Hepatocyte (in vitro differentiated cells): ENCODE data around the gene KCTD13. TPM values are rescaled to one million over a fixed set of nuclear protein-coding genes. Genes with fewer than 3 reads are reported as not detected.

Experiments
- DNase-seq: peaks from one replicate; pipeline ENCODE4 v3.0.0-alpha.2; 2016; ENCODE audit warnings: low spot score
- H2AFZ ChIP-seq: fragments of 200-600 bp; sonication (generic); 2 replicates; pipeline ENCODE4 v1.6.0; 2016; ENCODE audit warnings: antibody characterized with exemption, mild to moderate bottlenecking
- H3K27ac ChIP-seq: fragments of 200-600 bp; sonication (generic); 2 replicates; pipeline ENCODE4 v1.5.1; 2016; ENCODE audit warnings: mild to moderate bottlenecking
- H3K27me3 ChIP-seq: fragments of 200-600 bp; sonication (generic); 2 replicates; pipeline ENCODE4 v1.6.1; 2016
- H3K36me3 ChIP-seq: fragments of 200-600 bp; sonication (generic); replicated peaks from 2 replicates; pipeline ENCODE4 v1.5.1; 2016; ENCODE audit warnings: low read depth; ENCODE audit not compliant: insufficient read depth
- H3K4me1 ChIP-seq: fragments of 200-600 bp; sonication (generic); 2 replicates; pipeline ENCODE4 v1.5.1; 2016; ENCODE audit warnings: mild to moderate bottlenecking, moderate library complexity; ENCODE audit not compliant: insufficient read depth
- H3K4me2 ChIP-seq: fragments of 200-600 bp; sonication (generic); 2 replicates; pipeline ENCODE4 v1.6.0; 2016
- H3K4me3 ChIP-seq: fragments of 200-600 bp; sonication (generic); 2 replicates; pipeline ENCODE4 v1.5.1; 2016; ENCODE audit warnings: mild to moderate bottlenecking
- H3K79me2 ChIP-seq: fragments of 200-600 bp; sonication (generic); 2 replicates; pipeline ENCODE4 v1.6.0; 2017; ENCODE audit warnings: mild to moderate bottlenecking
- H3K9me2 ChIP-seq: fragments of 200-600 bp; sonication (generic); replicated peaks from 2 replicates; pipeline ENCODE4 v1.6.0; 2017; ENCODE audit warnings: mild to moderate bottlenecking; ENCODE audit not compliant: insufficient read depth
- H3K9me3 ChIP-seq: fragments of 200-600 bp; sonication (generic); 2 replicates; pipeline ENCODE4 v1.5.1; 2016; ENCODE audit warnings: low read depth, mild to moderate bottlenecking
- H4K20me1 ChIP-seq: fragments of 200-600 bp; sonication (generic); 2 replicates; pipeline ENCODE4 v1.6.0; 2016; ENCODE audit warnings: mild to moderate bottlenecking; ENCODE audit not compliant: insufficient read depth, poor library complexity, severe bottlenecking
- EZH2 ChIP-seq: fragments of 200-600 bp; sonication (generic); IDR thresholded peaks from 2 replicates; pipeline ENCODE4 v1.6.1; 2016; ENCODE audit warnings: antibody characterized with exemption, mild to moderate bottlenecking, borderline replicate concordance
- EZH2phosphoT487 ChIP-seq: fragments of 200-600 bp; sonication (generic); IDR thresholded peaks from one replicate; pipeline ENCODE4 v1.6.1; 2018; ENCODE audit warnings: antibody characterized with exemption, mild to moderate bottlenecking, low read depth, moderate library complexity; ENCODE audit not compliant: unreplicated experiment, severe bottlenecking
- WGBS: methylation state at CpG from one replicate; pipeline ENCODE4 v1.1.6; 2016; ENCODE audit warnings: low lambda C conversion rate; ENCODE audit errors: missing lambda C conversion rate; 5-methylcytosine and 5-hydroxymethylcytosine counted together
- polyA plus RNA-seq: library from polyadenylated mRNA; unstranded; fragments of >200 nt; fragmentation: Nextera tagmentation; extraction: Ambion mirVana; gene quantifications from 2 replicates; pipeline ENCODE4 v1.2.1, GENCODE V29; 2016
- total RNA-seq: library from RNA; depleted of rRNA; stranded (reverse); fragments of >200 nt; gene quantifications from 2 replicates; pipeline ENCODE4 v1.2.3, GENCODE V29; 2014
- TF ChIP-seq, protein P1 (sequence below): fragments of 200-600 bp; sonication (generic); IDR thresholded peaks from 2 replicates; pipeline ENCODE4 v1.5.1; 2016; ENCODE audit warnings: antibody characterized with exemption, mild to moderate bottlenecking; ENCODE audit not compliant: poor library complexity

The KCTD13 gene
- total and polyA plus RNA-seq, 2 experiments from 2014 or later: 14.3 to 18.8 TPM

DNA sequence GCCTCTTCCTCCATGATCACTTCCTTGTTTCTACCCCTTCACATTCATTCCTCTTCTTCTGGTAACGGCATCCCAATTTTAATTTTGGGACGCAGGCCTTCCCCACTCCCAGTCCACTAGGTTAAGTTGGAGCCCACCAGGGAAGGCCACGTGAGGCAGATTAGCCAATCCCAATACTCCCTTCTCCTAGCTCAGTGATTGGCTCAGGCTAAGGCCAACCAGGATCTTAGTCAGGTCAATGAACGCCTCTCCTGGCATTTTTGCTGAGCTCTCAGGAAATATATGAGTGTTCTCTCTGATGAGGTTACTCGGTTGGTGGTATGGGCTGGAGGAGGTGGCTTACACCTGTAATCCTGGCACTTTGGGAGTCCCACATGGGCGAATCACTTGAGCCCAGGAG lies 42.0 kb downstream of the KCTD13 start:
- Histone ChIP-seq H3K9me3 (no peaks in the 10 kb centered on the region), H3K27me3 (no peaks in the 10 kb centered on the region), H3K36me3 (no peaks in the 10 kb centered on the region), H4K20me1 (no peaks in the 10 kb centered on the region), H3K4me3 (no peak overlapping the region), H3K79me2 (no peaks in the 10 kb centered on the region), H2AFZ (no peak overlapping the region), H3K9me2 (no peaks in the 10 kb centered on the region), H3K4me2 (no peak overlapping the region), H3K27ac (no peak overlapping the region), H3K4me1 (no peaks in the 10 kb centered on the region)
- 88% methylated on average over 6 of the region's 6 CpGs for WGBS
- no peak for DNase-seq
- TF ChIP-seq, protein P1, sequence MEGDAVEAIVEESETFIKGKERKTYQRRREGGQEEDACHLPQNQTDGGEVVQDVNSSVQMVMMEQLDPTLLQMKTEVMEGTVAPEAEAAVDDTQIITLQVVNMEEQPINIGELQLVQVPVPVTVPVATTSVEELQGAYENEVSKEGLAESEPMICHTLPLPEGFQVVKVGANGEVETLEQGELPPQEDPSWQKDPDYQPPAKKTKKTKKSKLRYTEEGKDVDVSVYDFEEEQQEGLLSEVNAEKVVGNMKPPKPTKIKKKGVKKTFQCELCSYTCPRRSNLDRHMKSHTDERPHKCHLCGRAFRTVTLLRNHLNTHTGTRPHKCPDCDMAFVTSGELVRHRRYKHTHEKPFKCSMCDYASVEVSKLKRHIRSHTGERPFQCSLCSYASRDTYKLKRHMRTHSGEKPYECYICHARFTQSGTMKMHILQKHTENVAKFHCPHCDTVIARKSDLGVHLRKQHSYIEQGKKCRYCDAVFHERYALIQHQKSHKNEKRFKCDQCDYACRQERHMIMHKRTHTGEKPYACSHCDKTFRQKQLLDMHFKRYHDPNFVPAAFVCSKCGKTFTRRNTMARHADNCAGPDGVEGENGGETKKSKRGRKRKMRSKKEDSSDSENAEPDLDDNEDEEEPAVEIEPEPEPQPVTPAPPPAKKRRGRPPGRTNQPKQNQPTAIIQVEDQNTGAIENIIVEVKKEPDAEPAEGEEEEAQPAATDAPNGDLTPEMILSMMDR: no peak
- TF ChIP-seq EZH2phosphoT487 (no peak), EZH2 (no peak)

DNA sequence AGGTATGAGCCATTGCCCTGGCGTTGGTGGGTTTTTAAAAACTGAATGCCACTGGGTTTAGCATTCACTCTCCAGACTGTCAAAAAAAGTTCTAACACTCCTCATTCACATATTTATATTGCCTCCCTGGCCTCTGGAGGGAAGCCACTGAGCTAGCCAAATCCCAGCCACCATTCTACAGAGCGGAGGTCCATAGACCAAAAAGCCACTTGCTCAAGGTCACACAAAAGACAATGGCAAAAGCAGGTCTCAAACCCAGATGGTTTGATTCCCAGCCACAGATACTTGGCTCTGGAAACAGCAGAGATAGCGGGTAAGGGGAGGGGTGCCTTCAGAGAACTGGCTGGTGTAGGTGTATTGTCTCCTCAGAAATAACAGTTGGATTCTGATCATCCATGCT lies 45.0 kb downstream of the KCTD13 start:
- Histone ChIP-seq H2AFZ (no peak overlapping the region), H3K4me2 (no peak overlapping the region), H3K79me2 (no peaks in the 10 kb centered on the region), H4K20me1 (no peaks in the 10 kb centered on the region), H3K27ac (no peak overlapping the region), H3K4me3 (no peak overlapping the region), H3K4me1 (no peaks in the 10 kb centered on the region), H3K36me3 (no peaks in the 10 kb centered on the region), H3K27me3 (peaks cover 17% of the 10 kb centered on the region), H3K9me2 (no peaks in the 10 kb centered on the region), H3K9me3 (no peaks in the 10 kb centered on the region)
- 96% methylated on average over 3 of the region's 3 CpGs for WGBS
- TF ChIP-seq EZH2phosphoT487: no peak
- TF ChIP-seq EZH2: no peak
- TF ChIP-seq, protein P1: no peak
- DNase-seq: no peak

DNA sequence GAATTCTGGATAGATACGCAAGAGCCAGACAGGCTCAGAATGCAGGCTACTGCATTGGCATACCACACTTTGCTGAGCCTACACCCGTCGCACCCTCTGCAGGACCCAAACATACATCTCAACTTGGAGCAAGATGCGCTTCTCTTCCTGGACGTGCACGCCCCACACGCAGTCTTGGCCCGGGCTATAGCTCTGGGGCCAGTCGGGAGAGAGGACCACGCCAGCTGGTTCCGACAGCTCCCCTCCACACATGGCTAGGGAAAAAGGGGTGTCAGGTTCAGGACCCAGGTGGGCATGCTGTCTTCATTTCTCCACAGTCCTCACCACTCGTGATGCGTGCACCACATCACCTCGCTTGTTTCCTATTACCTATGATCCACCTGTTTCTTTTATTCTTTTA lies 47.9 kb downstream of the KCTD13 start:
- no peak for DNase-seq
- no peak overlapping the region for H3K27ac ChIP-seq
- no peak for TF ChIP-seq EZH2phosphoT487
- TF ChIP-seq, protein P1: no peak
- TF ChIP-seq EZH2: no peak
- H3K36me3 ChIP-seq: no peaks in the 10 kb centered on the region
- no peaks in the 10 kb centered on the region for H3K79me2 ChIP-seq
- H4K20me1 ChIP-seq: no peaks in the 10 kb centered on the region
- H3K4me2 ChIP-seq: no peak overlapping the region
- H3K4me3 ChIP-seq: no peak overlapping the region
- no peak overlapping the region for H2AFZ ChIP-seq
- no peaks in the 10 kb centered on the region for H3K9me3 ChIP-seq
- WGBS: 97% methylated on average over 14 of the region's 14 CpGs
- no peaks in the 10 kb centered on the region for H3K4me1 ChIP-seq
- H3K9me2 ChIP-seq: no peaks in the 10 kb centered on the region
- H3K27me3 ChIP-seq: peaks cover 21% of the 10 kb centered on the region
